Measurements from ENCODE around the gene PIPOX. TPM values are rescaled to one million over a fixed set of nuclear protein-coding genes. Genes with fewer than 3 reads are reported as not detected.

The PIPOX gene
- total RNA-seq, 2 experiments from 2014 or later, result 1.5 to 2.4 TPM

DNA sequence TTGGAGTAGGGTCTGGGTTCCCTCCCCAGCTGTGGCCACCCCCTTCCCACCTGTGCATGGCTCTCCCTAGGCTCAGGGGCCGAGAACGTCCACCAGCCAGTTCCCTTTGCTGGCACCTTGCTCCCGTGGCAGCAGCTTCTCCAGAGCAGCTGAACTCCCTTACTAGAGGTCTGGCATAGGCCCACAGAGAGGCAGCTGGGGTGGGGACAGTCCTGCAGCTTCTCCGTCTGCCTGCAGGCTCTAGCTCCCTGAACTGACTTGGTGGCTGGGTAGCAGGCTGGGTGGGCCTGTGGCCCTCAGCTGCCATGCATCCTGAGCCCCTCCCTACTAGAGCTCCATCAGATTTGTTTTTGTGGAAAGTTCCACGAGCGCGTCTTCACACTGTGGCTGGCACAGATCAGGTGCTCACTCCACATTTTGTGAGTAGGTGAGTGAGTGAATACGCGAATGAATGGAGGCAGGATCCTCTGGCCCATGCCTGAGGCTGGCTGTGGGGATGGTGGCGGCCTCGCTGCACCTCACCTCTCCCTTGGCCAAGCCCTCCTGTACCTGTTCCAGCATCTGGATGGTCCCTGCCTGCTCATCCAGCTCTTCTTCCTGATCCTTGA lies 51.3 kb downstream of the PIPOX start:
- POLR2A ChIA-PET, result no interaction called here
- peaks cover 9% of the 10 kb centered on the region for H3K36me3 Mint-ChIP-seq
- H3K4me1 Mint-ChIP-seq (ENCODE audit: low read depth), result no peaks in the 10 kb centered on the region
- no peaks in the 10 kb centered on the region for H3K27me3 Mint-ChIP-seq
- no peak overlapping the region for H3K27ac Mint-ChIP-seq
- H3K4me3 Mint-ChIP-seq, result no peak overlapping the region
- intact Hi-C loops (cut with micrococcal nuclease), result no loop called here
- DNase-seq, result no peak
- CTCF ChIA-PET, result interaction anchor here (1.5 to 1.8 kb wide), 2 partner anchors 18 to 129 kb away, joined by 5 to 8 read pairs; no protein-coding TSS in a partner anchor
- H3K9me3 Mint-ChIP-seq, result no peaks in the 10 kb centered on the region

DNA sequence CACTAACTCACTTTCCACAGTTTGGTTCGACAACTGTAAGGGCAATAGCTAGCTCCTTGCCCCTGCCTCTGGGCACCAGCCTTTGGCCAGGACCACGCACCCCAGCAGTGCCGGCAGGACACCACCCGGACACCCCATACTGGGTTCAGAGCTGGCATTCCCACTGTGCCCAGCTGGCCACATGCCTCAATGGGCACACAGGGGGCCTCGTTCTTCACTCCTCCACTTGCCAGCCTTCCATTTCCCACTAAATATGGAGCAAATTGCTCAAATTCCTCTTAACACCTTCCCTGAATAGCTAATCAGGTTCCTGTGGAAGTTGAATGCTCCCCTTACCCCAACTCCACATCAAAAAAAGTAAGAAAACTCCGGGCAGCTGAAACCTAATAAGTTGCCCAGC lies 52.5 kb downstream of the PIPOX start:
- H3K9me3 Mint-ChIP-seq, result no peaks in the 10 kb centered on the region
- POLR2A ChIA-PET, result no interaction called here
- peaks cover 5% of the 10 kb centered on the region for H3K36me3 Mint-ChIP-seq
- no peaks in the 10 kb centered on the region for H3K4me1 Mint-ChIP-seq (ENCODE audit: low read depth)
- intact Hi-C loops (cut with micrococcal nuclease), result no loop called here
- DNase-seq, result no peak
- CTCF ChIA-PET, result interaction anchor here (0.9 to 1.8 kb wide), 2 partner anchors 16 to 130 kb away, joined by 3 to 8 read pairs; no protein-coding TSS in a partner anchor
- H3K27ac Mint-ChIP-seq, result no peak overlapping the region
- no peak overlapping the region for H3K4me3 Mint-ChIP-seq
- H3K27me3 Mint-ChIP-seq, result no peaks in the 10 kb centered on the region

DNA sequence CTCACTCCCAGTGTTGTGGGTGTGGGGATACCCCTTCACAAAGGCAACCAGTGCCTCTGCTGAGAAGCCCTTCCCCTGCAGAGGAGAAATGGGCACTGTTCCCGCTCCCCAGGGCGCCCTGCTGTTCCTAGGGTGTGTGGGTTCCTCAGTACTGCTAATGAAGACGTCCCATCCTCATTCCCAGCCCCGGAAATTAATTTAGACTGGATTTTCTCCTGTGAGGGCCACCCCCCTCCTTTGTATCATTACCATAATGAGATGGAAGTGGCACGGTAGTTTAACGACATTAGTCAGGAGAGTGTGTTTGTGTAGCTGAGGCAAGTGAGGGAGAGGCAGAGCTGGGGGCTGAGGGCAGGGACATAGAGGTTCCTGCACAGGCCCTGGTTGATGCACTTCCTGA lies 53.2 kb downstream of the PIPOX start:
- no peaks in the 10 kb centered on the region for H3K4me1 Mint-ChIP-seq (ENCODE audit: low read depth)
- intact Hi-C loops (cut with micrococcal nuclease), result no loop called here
- no peak overlapping the region for H3K4me3 Mint-ChIP-seq
- no peaks in the 10 kb centered on the region for H3K27me3 Mint-ChIP-seq
- DNase-seq, result no peak
- CTCF ChIA-PET, result interaction anchor here (0.9 kb wide), 1 partner anchor 130 kb away, joined by 3 read pairs; no protein-coding TSS in a partner anchor
- H3K9me3 Mint-ChIP-seq, result no peaks in the 10 kb centered on the region
- peaks cover 5% of the 10 kb centered on the region for H3K36me3 Mint-ChIP-seq
- POLR2A ChIA-PET, result no interaction called here
- no peak overlapping the region for H3K27ac Mint-ChIP-seq

DNA sequence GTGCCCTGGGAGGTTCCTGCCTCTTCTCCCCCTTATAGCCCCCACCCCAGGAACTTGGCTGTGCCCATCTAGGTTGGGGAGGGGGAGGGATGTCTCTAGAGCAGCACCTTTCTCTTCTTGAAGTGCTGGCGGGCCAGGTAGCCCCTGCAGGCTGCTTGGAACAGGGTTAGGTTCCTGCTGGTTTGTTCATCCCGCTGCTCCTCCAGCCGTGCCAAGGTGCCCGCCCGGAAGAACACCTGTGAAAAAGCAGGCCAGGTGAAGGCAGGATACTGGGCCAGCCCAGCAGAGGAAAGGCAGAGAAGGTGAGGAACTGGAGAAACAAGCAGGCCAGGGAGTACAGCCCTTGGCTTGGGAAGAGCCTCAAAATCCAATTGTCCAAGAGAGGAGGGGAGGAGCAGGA lies 56.6 kb downstream of the PIPOX start:
- no peaks in the 10 kb centered on the region for H3K27me3 Mint-ChIP-seq
- no peak for DNase-seq
- H3K9me3 Mint-ChIP-seq, result no peaks in the 10 kb centered on the region
- intact Hi-C loops (cut with micrococcal nuclease), result no loop called here
- CTCF ChIA-PET, result interaction anchor here (0.7 to 1.9 kb wide), 2 partner anchors 17 to 272 kb away, joined by 3 to 12 read pairs; no protein-coding TSS in a partner anchor
- POLR2A ChIA-PET, result no interaction called here
- H3K4me1 Mint-ChIP-seq (ENCODE audit: low read depth), result no peaks in the 10 kb centered on the region
- H3K4me3 Mint-ChIP-seq, result no peak overlapping the region
- H3K36me3 Mint-ChIP-seq, result peaks cover 10% of the 10 kb centered on the region
- H3K27ac Mint-ChIP-seq, result no peak overlapping the region

DNA sequence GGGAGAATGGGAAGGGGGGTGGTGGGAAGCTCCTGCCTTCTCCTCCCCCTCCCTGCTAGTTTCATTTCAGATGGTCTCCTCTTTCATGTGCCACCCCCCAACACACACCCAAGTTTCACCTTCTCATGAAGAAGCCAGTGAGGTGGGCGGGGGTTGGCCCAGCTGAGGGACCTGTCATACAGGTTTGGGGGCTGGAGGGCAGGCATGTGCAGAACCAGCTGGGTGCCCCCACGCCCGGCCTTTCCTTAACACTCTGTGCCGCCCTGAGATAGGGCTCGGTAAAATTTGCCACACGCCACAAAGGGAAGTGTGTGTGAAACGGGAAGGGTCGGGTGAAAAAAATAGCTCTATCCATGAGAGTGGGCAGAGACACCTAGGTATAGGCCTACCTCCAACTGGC lies 57.4 kb downstream of the PIPOX start:
- Mint-ChIP-seq H3K4me1 (ENCODE audit: low read depth) (no peaks in the 10 kb centered on the region), H3K36me3 (peaks cover 12% of the 10 kb centered on the region), H3K27me3 (no peaks in the 10 kb centered on the region), H3K4me3 (no peak overlapping the region), H3K9me3 (no peaks in the 10 kb centered on the region), H3K27ac (no peak overlapping the region)
- intact Hi-C loops (cut with micrococcal nuclease), result no loop called here
- ChIA-PET POLR2A (no interaction called here), CTCF (interaction anchor here (1.1 to 2.3 kb wide), 6 partner anchors 11 to 147 kb away, joined by 3 to 15 read pairs (median 6); no protein-coding TSS in a partner anchor)
- DNase-seq, result no peak

DNA sequence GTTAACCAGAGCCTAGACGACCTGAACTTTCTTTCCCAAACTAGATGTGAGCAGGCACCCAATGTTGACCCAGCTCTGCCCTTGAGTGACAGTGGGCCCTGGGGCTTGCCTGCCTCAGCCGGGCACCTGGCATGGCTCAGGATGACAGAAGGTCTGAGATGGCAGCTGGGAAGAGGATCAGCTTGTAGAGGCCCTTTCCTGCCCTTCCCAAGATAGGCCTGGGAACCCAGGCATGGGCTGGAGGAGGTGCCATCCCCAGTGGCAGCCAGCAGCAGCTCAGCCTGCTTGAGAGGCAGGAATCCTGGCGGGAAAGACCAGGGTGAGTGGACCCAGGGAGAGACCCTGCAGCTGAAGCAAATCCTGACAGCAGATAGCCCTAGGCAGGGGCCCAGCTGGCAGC lies 59.1 kb downstream of the PIPOX start:
- Mint-ChIP-seq H3K9me3 (no peaks in the 10 kb centered on the region), H3K27ac (no peak overlapping the region)

DNA sequence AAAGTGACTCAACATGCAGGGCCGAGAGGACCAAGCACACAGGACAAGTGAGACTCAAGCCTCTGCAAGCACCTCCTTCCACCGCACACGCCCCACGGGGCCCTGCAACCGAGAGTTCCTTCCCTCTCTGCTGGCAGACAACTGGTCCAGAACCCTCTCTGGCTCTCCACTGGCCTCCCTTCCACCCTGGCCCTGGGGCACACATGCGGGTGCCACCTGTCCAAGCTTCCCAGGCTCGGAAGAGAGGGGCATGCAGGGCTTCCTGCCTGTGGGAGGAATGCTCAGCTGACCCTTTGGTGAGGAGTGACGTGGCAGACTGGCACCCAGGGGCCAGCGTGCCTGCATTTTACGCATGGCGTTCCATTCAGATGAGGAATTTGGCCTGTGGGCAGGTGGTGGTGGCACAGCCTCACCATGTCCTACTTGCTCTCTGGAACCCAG lies 59.8 kb downstream of the PIPOX start:
- H3K4me3 Mint-ChIP-seq, result no peak overlapping the region

More for the DNA sequence above, 59.1 kb downstream of the PIPOX start:
- intact Hi-C loops (cut with micrococcal nuclease), result no loop called here
- POLR2A ChIA-PET, result no interaction called here
- H3K4me1 Mint-ChIP-seq (ENCODE audit: low read depth), result no peaks in the 10 kb centered on the region
- no peak for DNase-seq
- H3K4me3 Mint-ChIP-seq, result no peak overlapping the region
- no peaks in the 10 kb centered on the region for H3K27me3 Mint-ChIP-seq
- H3K36me3 Mint-ChIP-seq, result peaks cover 16% of the 10 kb centered on the region
- CTCF ChIA-PET, result interaction anchor here (1.2 to 6.2 kb wide), 4 partner anchors 10 to 137 kb away, joined by 3 to 37 read pairs (median 10); no protein-coding TSS in a partner anchor

DNA sequence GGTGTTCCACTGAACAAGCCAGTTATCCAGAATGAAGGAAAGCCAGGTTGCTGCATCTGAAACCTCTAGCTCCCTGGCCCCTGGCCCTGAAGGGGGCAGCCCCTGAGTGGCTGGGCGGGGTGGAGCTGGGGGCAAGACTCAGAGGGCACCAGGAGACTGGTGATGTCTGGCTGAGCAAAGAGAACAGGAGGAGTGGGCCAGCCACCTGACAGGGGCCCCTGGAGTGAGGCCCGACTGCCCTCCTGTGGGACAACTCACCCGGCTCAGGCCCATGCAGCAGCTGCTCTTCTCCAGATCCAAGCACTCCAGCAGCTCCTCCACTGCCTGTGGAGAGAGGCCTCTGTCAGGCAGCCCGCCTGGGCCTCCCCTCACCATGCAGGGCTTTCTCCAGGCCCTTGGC lies 60.4 kb downstream of the PIPOX start:
- H3K9me3 Mint-ChIP-seq, result no peaks in the 10 kb centered on the region
- no peak for DNase-seq
- no peak overlapping the region for H3K4me3 Mint-ChIP-seq
- no peaks in the 10 kb centered on the region for H3K27me3 Mint-ChIP-seq
- H3K36me3 Mint-ChIP-seq, result peaks cover 13% of the 10 kb centered on the region
- H3K27ac Mint-ChIP-seq, result no peak overlapping the region
- POLR2A ChIA-PET, result no interaction called here
- no peaks in the 10 kb centered on the region for H3K4me1 Mint-ChIP-seq (ENCODE audit: low read depth)
- intact Hi-C loops (cut with micrococcal nuclease), result no loop called here
- CTCF ChIA-PET, result interaction anchor here (0.6 to 6.2 kb wide), 2 partner anchors 14 to 46 kb away, joined by 3 to 37 read pairs; no protein-coding TSS in a partner anchor

More for the DNA sequence above, 59.8 kb downstream of the PIPOX start:
- Mint-ChIP-seq H3K27me3 (no peaks in the 10 kb centered on the region), H3K27ac (no peak overlapping the region), H3K36me3 (peaks cover 16% of the 10 kb centered on the region), H3K4me1 (ENCODE audit: low read depth) (no peaks in the 10 kb centered on the region), H3K9me3 (no peaks in the 10 kb centered on the region)
- no peak for DNase-seq
- intact Hi-C loops (cut with micrococcal nuclease), result no loop called here
- ChIA-PET CTCF (interaction anchor here (1.2 to 6.2 kb wide), 2 partner anchors 15 to 137 kb away, joined by 3 to 37 read pairs; no protein-coding TSS in a partner anchor), POLR2A (no interaction called here)

Other genes starting within 250 kb of the PIPOX start
- gene FAM222B, start 200.4 kb upstream of the PIPOX start, total RNA-seq, result 10 to 100 TPM; 18.6 to 21.5 TPM
- gene ERAL1, start 188.1 kb upstream of the PIPOX start, total RNA-seq, result 10 to 100 TPM; 43.0 to 48.5 TPM
- 100 to 1,000 TPM; 110 to 118 TPM for gene FLOT2, start 145.4 kb upstream of the PIPOX start, total RNA-seq
- gene DHRS13, start 140.1 kb upstream of the PIPOX start, total RNA-seq, result 10 to 100 TPM; 18.0 to 20.6 TPM
- 10 to 100 TPM; 44.0 to 44.8 TPM for gene PHF12, start 91.6 kb upstream of the PIPOX start, total RNA-seq
- gene SEZ6, start 37.1 kb upstream of the PIPOX start, total RNA-seq, result not detected
- 10 to 100 TPM; 46.3 to 47.1 TPM for gene MYO18A, start 137.3 kb downstream of the PIPOX start, total RNA-seq
- not detected for gene CRYBA1, start 203.7 kb downstream of the PIPOX start, total RNA-seq